Amniotic epithelial cell (primary cell): ENCODE data around the gene AQP2.

Experiments used
- DNase-seq: peaks from one replicate; pipeline ENCODE4 v3.0.0-alpha.2; 2010; ENCODE audit warnings: low read depth

Gene AQP2

DNA sequence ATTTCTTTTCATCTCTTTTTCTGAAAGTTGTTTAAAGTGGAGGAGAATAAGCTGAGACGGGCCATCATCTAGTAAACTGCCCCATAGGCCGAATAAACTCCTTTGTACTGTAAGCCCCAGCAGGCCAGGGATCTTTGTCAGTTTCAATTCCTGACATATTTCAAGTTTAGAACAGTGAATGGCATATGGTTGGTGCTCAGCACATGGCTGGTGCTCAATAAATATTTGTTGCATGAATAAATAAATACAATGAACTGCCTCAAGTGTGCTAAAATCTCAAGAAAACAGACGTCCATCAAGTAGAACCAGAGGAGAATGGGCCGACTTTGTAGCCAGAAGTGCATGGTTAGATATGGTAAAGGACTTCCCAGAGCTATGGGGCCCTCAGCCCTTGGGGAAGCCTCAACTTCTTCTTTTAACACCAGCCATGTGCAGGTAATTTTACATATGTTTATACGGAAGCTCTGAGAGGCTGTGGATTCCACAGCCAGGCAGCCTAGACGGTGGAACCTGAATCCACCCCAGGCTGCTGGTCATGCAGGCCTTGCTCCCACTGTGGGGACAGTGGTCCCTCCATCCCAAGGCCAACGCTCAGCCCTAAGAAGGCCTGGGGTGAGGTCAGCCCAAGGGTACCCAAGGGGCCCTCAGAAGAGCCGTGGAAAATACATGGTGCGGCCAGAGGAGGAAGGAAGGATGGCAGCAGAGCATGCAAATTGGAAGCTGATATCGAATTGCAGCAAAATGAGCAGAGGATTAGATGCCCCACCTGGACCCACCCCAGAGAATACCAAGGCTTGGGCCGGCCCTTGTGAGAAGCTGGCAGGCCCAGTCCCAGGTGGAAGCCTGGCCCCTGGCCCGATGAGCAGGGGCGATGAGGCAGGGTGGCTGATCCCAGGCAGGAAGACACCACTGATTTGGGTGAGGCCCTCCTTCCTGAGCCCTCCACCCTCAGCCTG is 8.7 kb upstream of the AQP2 start:
- DNase-seq: no peak

DNA sequence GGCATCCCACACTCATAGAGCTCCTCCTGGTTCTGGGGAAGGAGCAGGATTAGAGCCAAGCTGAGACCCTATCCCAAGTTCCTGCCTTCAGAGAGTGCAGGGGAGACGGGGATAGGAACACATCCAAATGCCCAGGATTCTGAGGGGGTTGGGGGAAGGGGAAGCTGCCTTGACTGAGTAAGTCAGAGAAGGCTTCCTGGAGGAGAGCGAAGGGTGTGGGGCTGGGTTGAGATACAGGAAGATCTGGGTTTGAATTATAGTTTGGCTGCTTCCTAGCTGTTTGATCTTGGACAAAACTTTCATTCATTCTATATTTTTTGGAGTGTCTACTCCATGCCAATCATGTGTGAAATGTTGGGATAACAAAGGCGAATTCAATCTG is 8.0 kb upstream of the AQP2 start:
- DNase-seq: no peak

DNA sequence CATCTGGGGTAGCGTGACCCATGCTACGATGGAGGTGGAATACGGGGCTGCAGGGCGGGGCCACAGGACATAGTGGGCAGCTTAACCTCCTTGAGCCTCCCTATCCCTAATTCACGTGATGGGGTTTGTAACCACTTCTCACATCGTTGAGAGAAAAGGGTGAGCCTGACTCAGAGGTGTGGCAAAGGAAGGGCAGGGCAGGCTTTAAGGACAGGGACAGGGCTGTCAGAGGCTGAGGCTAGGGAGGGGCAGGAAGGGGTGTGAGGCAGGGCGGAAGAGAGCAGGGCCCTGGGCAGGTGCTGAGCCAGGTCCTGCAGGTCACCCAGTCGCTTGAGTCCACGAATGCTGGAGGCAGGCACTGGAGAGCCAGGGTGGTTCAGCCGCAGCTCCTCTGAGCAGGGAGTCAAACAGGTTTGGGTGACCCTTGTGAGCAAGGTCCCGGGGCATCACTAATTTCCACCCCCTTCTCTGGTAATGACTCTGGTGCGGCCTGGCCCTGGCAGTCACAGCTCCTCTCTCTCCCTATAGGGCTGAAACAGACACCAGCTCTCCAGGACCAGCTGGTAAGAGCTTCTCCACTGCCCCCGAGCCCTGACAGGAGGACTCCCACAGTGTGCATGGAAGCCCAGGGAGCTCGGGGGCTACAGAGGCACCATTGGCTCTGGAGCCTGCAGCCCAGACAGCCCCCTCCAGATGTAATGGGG is 7.5 kb upstream of the AQP2 start:
- no peak for DNase-seq

DNA sequence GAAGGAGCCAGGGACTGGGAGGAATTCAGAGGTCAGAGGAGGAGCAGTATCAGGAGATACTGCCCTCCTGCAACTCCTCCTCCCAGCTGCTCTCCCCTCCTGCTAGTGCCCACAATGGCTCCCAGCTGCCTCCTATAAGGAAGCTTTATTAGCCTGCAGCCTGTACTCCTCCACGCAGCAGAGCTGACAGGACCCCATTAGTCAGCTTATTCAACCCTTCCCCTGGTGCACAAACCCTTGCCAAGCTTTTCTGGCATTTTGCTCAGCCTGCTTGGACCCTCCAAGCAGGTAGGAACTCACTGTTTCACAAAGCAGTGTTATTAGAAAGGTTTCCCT is 6.9 kb upstream of the AQP2 start:
- DNase-seq: no peak

DNA sequence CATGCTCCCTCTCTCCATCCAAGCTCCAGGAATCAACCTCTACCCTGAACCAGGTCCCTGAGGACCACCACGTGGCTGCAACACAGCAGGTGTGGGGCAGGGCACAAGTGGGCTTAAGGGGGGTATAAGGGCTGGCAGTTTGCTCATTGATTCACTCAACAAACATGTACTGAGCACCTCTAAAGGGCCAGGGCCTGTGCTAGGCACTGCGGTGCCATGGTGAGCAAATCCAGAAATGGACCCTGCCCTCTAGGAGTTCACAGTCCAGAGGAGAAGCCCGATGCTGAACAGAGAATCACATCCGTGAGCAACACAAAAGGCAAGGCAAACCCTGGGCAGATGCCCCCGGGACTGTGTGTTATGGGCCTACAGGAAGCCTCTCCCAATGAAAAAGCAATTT is 6.5 kb upstream of the AQP2 start:
- no peak for DNase-seq

DNA sequence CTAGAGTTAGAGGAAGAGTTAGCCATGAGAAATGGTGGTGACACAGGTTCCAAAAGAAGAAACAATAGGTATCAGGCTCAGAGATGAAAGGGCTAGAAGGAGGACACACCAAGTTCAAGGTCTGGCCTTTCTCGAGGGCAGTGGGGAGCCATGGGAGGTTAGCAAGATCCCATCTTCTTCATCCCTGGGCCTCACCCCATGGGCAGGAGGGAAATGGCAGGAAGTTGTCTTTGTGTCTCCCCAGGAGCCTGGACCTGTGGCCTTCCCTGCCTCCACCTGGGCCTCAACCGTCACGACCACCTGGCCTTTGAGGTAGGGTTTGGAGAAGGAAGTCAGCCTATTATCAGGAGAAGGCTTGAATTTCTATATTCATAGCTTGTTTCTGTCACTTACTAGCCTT is 5.8 kb upstream of the AQP2 start:
- DNase-seq: no peak

DNA sequence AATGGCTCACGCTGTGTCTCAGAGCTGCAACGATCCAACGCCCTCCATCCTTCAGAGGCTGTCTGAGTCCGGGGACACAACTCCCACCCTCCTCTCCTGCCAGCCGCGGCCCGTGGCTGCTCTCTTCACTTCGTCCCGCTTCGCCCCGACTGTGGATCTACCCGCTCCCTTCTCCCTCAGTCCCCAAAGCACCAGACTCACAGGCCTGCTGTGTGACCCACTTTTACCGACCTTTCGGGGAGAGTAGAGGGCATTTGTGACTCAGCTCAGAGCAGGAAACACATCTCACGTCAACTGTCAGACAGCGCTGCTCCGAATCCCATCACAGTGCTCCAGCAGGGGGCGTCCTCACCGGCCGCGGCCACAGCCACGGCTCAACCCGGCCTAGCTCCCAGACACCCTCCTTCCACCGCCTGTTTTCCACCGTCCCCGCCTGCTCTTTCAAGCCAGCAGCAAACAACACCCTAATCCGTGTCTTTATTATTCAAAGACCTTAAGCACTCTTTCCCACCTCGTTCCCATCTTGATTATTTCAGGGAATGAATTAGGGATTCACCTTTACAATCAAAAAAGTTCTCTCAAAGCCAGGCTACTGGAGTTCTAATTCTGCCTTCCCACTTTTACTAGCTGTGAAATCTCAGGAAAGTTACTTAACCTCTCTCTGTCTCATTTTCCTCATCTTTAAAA is 5.0 kb upstream of the AQP2 start:
- peak; percentile 71 for DNase-seq

DNA sequence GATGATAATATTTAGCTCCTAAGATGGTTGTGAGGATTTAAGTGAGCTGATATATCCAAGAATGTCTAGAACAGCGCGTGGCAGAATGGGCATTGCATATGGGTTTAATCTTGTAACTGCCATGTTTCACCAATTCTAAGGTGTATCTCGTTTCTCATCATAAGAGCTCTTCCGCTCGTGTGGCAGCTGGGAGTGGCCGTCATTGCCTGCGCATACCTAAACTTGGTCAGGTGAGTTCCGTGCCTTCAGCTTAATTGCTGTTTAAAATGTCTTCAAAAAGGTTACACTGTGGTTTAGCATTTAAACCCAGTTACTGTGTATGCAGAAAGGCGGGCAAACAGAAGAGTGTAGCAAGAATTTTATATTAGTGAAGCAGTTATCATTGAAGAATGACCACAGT is 4.5 kb upstream of the AQP2 start:
- no peak for DNase-seq

DNA sequence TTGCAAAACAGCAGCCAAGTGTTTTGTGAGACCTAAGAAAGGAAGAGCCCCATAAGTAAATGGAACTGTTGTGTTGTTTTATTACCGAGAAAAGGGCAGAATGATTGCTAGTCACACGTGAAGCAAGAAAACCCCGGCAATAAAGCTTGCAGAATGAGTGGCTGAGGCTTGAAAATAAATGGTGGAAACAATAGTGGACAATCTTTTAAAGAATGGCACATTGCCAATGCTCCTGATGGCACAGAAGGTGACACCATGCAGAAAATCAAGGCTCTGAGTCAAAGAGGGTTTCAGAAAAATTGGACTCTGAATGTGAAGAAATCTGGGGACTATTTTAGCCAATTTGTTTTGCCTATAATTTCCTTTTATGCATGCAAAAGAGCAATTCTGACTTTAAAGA is 4.0 kb upstream of the AQP2 start:
- no peak for DNase-seq

DNA sequence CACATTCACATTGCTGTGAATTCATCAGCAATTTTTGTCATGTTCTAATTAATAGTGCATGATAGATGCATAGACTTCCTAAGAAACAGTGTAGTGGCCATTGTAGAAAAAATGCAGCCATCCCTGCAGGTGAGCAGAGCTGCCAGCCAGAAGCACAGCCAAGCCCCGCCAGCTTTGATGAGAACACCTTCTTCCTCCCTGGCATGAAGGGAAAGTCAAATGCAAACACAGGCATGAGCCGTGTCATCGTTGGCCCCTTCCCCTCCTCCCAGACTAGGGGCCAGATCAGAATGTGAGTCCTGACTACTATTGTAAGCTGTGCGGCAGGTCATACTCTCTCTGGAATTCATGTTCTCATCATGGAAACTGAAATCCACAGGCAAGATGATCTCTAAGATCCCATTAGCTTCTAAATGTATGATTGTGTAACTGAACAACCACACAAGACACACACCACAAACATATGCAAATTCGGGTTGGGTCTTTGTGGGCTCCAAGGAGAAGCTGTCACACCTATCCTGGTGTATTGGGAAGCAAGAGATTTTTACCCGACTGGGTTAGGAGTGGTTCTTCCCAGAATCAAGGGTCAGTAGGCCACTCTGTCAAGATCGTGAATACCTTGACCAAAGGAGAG is 2.8 kb upstream of the AQP2 start:
- no peak for DNase-seq

DNA sequence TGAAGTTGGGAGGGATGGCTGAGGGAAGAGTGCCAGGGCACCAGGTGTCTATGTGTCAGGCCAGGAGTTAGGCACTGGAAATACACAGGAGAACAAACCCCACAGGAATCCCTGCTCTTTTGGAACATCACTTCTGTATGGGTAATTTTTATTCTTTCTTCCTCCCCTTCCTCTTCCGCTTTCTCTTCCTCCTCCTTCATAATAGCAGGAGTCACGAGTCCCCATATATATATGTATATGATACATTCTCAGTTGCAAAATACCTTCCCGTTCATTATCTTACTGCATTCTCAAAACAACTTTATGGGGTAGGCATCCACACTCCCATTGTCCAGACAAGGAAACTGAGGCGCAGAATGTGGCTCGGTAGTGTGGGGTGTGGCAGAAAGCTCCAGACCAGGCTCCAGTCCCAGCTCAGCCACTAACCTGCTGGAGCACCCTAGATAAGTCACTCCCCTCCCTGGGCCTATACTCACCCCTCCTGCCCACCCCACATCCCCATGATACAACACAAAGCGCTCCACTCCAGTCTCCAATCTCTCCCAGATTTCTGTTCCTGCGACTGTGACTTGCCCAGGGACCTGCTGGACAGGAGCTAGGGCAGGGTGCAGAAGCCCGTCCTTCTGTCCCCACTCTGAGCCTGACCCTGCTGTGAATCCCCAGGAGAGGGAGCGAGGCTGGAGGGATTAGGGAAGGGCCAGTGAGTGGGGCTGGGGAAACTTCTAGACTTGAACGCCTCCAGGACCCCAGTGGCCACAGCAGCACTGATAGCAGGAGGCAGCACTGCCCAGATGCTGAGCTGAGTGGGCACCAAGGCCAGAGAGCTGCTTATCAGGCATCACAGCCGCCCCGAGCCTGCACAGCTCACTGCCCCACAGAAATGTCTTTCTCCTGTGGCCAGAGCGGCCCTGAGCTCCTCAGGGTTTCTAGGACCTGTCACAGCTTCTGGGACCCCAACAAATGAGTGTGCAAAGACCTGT is 1.4 kb upstream of the AQP2 start:
- no peak for DNase-seq

DNA sequence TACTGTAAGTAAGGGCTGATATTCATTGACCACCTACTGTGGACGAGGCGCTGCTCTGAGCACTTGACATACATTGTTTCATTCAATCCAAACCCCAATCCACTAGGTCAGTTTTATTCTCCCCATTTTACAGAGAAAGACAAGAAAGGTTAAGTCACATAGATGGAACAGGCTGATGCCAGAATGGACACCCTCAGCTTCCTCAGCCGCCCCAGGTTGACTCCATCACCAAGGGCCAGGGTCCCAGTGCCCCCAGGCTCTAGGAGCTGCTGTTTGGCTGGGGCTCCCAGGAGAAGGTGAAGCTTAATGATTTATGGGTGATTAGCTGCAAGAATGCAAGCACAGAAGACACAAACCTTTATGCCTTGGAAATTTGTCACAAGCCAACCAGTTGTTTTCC is 671 bp upstream of the AQP2 start:
- DNase-seq: no peak

DNA sequence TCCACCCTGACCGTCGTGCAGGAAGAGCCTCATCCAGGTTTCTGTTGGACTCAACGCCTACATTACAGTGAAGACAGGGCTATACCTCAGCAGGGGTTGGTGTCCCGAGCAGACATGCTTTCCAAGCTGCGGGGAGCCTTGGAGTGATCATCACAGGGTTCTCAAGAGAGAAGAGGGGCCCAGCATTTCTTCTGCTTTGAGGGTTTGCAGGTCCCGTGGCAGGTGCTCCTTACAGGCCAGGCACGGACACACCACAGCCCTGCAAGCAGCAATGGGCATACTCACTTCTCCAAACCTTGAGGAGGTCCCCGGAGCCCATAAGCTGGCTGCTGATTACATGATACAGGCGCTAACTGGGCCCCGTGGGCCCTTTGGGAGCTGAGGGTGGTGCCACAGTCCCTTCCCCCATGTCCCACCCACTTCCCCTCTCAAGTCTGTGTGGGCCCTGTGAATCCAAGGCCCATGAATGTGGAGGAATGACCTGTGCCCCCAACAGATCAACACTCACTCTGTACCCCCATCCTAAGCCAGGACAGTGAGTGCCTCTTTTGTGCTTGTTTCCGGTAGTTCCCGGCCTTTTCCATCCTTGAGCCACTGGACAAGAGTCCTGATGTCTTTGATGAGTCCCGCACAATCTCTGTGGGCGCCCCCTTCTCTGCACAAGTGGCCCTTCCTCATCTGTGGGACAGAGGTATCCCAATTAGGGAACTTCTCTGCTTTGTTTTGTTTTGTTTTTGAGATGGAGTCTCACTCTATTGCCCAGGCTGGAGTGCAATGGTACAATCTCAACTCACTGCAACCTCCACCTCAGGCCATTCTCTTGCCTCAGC is 1.1 kb downstream of the AQP2 start:
- DNase-seq: no peak

DNA sequence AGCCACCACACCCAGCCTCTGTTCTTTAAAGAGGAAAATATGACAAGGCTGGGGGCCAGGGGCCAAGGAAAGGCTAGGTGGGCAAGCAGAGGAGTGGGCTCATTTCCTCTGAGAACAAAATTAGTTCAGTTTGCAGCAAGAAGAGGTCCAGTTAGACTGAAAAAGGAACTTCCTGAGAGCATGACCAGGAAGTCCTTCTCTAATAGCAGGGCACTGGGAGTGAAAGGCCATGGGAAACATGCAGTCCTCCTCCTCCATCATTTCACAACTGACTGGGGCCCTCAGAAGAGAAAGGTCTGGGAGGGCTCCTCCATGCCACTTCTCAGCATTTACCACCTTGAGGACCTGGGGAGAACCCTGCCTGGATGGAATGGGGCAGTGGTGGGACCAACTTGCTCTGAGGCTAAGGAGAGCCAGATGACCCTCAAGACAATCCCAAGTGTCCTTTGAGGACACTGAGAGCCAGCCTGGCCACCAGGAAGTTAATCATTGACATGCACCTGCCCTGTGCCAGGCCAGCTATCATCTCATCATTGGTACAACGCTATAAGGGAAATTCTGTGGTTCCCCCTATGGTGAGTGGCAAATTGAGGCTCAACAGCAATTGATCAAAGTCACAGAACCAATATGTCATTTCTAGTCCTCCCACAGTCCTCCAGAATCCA is 2.0 kb downstream of the AQP2 start:
- DNase-seq: peak; percentile 24

DNA sequence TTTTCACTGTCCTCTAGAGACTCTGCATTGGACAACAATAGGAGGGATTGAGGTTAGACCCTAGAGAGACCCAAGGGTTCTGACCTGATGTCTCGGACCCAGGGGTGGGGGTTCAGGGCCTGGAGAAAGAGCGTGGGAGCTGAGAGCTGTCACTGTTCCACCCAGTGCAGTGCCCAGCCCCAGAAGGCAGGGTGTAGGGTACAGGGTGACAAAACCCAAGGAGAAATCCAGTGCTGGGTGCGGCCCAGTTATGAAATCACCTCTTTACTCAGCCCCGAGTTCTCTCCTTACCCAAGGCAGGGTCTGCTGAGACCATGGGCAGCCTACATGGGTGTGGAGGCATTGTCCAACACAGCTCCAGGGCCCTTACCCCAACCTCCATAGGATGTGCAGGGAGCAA is 2.6 kb downstream of the AQP2 start:
- DNase-seq: no peak

DNA sequence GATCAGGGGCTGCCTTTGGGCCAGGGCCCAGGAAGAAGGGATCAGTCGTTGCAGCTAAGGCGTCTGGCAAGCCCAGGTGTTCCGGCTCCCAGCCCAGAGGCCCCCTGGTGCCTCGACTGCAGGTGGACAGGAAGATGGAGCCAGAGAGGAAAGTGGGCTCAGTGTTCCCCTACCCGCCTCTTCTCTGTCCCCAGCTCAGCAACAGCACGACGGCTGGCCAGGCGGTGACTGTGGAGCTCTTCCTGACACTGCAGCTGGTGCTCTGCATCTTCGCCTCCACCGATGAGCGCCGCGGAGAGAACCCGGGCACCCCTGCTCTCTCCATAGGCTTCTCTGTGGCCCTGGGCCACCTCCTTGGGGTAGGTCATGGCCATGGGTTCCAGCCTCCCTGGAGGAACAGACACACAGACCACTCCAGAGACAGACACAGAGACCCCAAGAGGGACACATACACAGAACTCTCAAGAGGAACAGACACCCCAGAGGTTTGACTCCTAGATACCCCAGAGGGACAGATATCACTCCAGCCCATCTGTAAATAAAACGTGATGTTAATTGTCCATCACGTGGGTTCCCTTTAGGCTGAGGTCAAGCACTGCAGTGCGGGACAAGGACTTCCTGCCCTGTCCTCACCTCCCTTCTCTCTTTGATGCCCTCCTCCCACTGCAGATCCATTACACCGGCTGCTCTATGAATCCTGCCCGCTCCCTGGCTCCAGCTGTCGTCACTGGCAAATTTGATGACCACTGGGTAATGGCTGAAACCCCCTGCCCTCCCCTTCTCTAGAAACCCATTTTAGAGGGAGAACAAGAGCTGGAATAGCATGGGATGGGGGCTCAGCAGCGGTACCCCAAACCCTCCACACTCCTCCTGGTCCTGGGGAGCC is 3.7 kb downstream of the AQP2 start:
- DNase-seq: no peak

DNA sequence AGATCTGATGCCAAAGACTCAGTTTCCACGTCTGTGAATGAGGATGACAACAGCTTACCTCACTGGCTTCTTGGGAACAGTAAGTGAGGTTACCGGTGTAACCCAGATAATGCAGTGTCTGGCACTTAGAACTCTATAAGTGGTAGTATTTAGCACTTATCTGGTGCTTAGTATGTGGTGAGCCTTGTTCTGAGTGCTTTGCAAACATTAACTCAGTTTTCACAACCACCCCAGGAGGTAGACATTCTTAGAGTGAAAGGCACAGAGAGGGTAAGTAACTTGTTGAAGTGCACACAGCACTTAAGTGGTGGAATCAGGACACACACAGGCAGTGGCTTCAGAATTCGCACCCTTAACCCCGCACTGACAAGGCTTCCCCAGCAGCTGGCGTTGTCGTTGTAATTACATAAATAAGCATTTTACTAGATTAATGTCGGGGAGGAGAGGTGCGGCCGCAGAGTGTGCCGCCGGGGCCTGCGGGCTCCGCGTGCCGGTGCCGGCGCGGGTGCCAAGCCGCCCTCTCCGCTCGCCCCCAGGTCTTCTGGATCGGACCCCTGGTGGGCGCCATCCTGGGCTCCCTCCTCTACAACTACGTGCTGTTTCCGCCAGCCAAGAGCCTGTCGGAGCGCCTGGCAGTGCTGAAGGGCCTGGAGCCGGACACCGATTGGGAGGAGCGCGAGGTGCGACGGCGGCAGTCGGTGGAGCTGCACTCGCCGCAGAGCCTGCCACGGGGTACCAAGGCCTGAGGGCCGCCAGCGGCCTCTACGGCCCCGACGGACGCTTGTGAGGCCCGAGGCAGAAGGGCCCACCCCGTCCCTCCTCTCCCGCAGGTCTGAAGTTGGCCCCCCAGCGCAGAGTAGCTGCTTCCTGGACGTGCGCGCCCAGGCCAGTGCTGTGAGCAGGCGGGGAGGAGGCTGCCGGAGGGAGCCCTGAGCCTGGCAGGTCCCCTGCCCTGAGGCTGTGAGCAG is 4.6 kb downstream of the AQP2 start:
- no peak for DNase-seq
